Measurements from ENCODE around the gene ESYT3.

ESYT3 gene

DNA sequence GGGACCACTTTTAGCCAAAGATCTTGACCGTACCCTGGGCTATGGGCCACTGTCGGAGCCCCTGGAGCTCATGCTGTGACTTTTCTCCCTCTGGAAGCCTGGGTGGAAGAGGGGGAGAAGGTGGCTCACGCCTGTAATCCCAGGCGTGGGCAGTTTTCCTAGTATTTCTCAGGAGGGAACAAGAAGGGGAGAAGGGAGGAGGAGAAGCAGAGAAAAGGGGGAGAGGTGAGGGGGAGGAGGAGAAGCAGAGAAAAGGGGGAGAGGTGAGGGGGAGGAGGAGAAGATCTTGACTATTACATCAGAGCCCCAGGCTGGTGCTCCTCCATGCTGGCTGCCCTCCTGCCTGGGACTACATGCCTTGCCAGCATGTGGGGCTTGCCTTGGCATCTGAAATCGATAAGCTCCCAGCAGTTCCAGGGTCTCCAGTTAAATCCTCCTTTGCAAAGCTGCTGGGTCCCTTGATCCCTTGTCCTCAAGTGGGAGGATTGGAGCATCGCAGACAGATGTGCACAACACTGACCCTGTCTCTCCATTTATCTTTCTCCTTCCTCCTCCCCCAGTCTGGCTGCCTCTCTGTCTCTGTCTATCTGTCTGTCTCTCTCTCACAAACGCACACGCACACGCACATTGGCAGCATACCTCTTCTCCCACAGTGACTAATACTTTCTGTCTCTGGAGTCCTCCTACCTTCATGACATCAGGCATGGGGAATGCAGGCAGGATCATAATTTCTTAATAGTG lies 44.4 kb upstream of the ESYT3 start:
- Histone ChIP-seq H2AFZ (ENCODE audit: low read depth, low read length) (no peak overlapping the region), H3K27me3 (ENCODE audit: low read depth, low read length) (peaks cover 46% of the 10 kb centered on the region), H3K4me2 (ENCODE audit: low read length) (no peak overlapping the region), H3K36me3 (replicated peaks; ENCODE audit: low read depth, low read length) (no peaks in the 10 kb centered on the region), H3K4me1 (ENCODE audit: low read length) (no peaks in the 10 kb centered on the region), H3K9me3 (ENCODE audit: insufficient read depth, low read length) (no peaks in the 10 kb centered on the region), H4K20me1 (ENCODE audit: insufficient read depth, low read length) (no peaks in the 10 kb centered on the region), H3K27ac (ENCODE audit: low read length) (no peak overlapping the region), H3K4me3 (ENCODE audit: low read length) (no peak overlapping the region), H3K9ac (ENCODE audit: low read length) (no peak overlapping the region), H3K79me2 (ENCODE audit: low read length) (no peaks in the 10 kb centered on the region)
- TF ChIP-seq, protein P1, sequence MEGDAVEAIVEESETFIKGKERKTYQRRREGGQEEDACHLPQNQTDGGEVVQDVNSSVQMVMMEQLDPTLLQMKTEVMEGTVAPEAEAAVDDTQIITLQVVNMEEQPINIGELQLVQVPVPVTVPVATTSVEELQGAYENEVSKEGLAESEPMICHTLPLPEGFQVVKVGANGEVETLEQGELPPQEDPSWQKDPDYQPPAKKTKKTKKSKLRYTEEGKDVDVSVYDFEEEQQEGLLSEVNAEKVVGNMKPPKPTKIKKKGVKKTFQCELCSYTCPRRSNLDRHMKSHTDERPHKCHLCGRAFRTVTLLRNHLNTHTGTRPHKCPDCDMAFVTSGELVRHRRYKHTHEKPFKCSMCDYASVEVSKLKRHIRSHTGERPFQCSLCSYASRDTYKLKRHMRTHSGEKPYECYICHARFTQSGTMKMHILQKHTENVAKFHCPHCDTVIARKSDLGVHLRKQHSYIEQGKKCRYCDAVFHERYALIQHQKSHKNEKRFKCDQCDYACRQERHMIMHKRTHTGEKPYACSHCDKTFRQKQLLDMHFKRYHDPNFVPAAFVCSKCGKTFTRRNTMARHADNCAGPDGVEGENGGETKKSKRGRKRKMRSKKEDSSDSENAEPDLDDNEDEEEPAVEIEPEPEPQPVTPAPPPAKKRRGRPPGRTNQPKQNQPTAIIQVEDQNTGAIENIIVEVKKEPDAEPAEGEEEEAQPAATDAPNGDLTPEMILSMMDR (IDR thresholded peaks at IDR 0.05; ENCODE audit: low read depth, low read length), result no peak
- no peak for TF ChIP-seq EZH2phosphoT487 (IDR thresholded peaks at IDR 0.05; ENCODE audit: low read depth)

DNA sequence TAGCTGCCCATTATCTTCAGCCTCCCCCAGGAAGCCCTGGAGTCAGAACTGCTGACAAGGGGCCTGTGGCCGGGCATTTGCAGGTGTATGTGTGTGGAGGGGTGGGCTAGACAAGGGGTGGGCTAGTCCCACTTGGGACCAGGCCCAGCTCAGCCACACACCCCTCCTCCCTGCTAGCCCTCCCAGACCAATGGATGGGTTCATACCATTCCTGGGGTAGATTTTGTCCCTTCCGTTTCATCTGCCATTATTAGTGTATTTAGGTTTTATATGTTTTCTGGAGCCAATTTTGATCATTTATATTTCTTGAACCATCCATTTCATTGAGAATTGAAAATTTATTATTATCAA lies 43.9 kb upstream of the ESYT3 start:
- no peaks in the 10 kb centered on the region for H3K36me3 ChIP-seq (replicated peaks; ENCODE audit: low read depth, low read length)
- H3K9me3 ChIP-seq (ENCODE audit: insufficient read depth, low read length), result no peaks in the 10 kb centered on the region
- no peak overlapping the region for H3K9ac ChIP-seq (ENCODE audit: low read length)
- H2AFZ ChIP-seq (ENCODE audit: low read depth, low read length), result no peak overlapping the region
- no peak overlapping the region for H3K27ac ChIP-seq (ENCODE audit: low read length)
- H3K4me3 ChIP-seq (ENCODE audit: low read length), result no peak overlapping the region
- no peak overlapping the region for H3K4me2 ChIP-seq (ENCODE audit: low read length)
- TF ChIP-seq, protein P1 (IDR thresholded peaks at IDR 0.05; ENCODE audit: low read depth, low read length), result no peak
- TF ChIP-seq EZH2phosphoT487 (IDR thresholded peaks at IDR 0.05; ENCODE audit: low read depth), result no peak
- no peaks in the 10 kb centered on the region for H4K20me1 ChIP-seq (ENCODE audit: insufficient read depth, low read length)
- no peaks in the 10 kb centered on the region for H3K4me1 ChIP-seq (ENCODE audit: low read length)
- no peaks in the 10 kb centered on the region for H3K79me2 ChIP-seq (ENCODE audit: low read length)
- peaks cover 46% of the 10 kb centered on the region for H3K27me3 ChIP-seq (ENCODE audit: low read depth, low read length)

DNA sequence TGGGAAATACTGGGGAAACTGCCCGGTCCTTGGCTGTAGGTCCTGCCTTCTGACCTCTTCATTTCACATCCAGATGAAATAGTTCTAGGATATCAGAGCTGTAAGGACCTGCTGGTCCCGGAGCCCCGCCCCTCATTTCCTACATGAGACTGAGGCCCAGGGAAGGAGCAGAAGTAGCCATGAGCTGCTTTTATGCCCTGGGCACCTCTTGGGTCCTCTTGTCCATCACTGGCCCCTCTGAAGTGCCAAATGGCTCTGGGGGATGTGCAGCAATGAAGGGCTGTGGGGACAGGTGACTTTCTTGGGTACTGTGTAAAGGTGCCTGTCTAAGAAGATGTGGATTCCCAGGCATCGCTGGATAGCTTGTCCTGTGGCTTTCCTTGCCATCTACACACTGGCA lies 40.3 kb upstream of the ESYT3 start:
- no peaks in the 10 kb centered on the region for H3K36me3 ChIP-seq (replicated peaks; ENCODE audit: low read depth, low read length)
- no peaks in the 10 kb centered on the region for H3K9me3 ChIP-seq (ENCODE audit: insufficient read depth, low read length)
- no peak overlapping the region for H3K4me3 ChIP-seq (ENCODE audit: low read length)
- H4K20me1 ChIP-seq (ENCODE audit: insufficient read depth, low read length), result no peaks in the 10 kb centered on the region
- no peak overlapping the region for H3K27ac ChIP-seq (ENCODE audit: low read length)
- no peak for TF ChIP-seq EZH2phosphoT487 (IDR thresholded peaks at IDR 0.05; ENCODE audit: low read depth)
- TF ChIP-seq, protein P1 (IDR thresholded peaks at IDR 0.05; ENCODE audit: low read depth, low read length), result no peak
- no peaks in the 10 kb centered on the region for H3K79me2 ChIP-seq (ENCODE audit: low read length)
- no peak overlapping the region for H2AFZ ChIP-seq (ENCODE audit: low read depth, low read length)
- no peak overlapping the region for H3K4me2 ChIP-seq (ENCODE audit: low read length)
- H3K4me1 ChIP-seq (ENCODE audit: low read length), result no peaks in the 10 kb centered on the region
- peaks cover 35% of the 10 kb centered on the region for H3K27me3 ChIP-seq (ENCODE audit: low read depth, low read length)
- H3K9ac ChIP-seq (ENCODE audit: low read length), result no peak overlapping the region

DNA sequence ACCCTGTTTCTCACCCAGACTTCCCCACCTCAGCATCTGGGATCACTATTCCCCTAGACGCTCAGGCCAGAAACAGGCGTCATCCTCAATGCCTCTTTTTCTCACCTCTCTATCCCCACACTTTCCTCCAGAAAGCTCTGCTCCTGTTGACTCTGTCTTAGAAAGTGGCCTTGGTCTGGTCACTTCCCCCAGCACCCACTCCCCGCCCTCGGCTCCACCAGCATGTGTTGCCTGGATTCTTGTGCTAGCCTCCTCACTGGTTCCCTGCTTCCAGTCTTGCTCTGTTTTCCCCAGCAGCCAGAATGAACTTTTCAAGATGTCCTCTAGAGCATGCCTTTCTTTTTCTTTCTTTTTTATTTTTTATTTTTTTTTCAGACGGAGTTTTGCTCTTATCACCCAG lies 39.7 kb upstream of the ESYT3 start:
- TF ChIP-seq, protein P1 (IDR thresholded peaks at IDR 0.05; ENCODE audit: low read depth, low read length), result no peak
- TF ChIP-seq EZH2phosphoT487 (IDR thresholded peaks at IDR 0.05; ENCODE audit: low read depth), result no peak
- Histone ChIP-seq H3K4me2 (ENCODE audit: low read length) (no peak overlapping the region), H3K79me2 (ENCODE audit: low read length) (no peaks in the 10 kb centered on the region), H3K4me1 (ENCODE audit: low read length) (no peaks in the 10 kb centered on the region), H3K27me3 (ENCODE audit: low read depth, low read length) (peaks cover 39% of the 10 kb centered on the region), H3K9ac (ENCODE audit: low read length) (no peak overlapping the region), H2AFZ (ENCODE audit: low read depth, low read length) (no peak overlapping the region), H3K27ac (ENCODE audit: low read length) (no peak overlapping the region), H3K4me3 (ENCODE audit: low read length) (no peak overlapping the region), H3K9me3 (ENCODE audit: insufficient read depth, low read length) (no peaks in the 10 kb centered on the region), H4K20me1 (ENCODE audit: insufficient read depth, low read length) (no peaks in the 10 kb centered on the region), H3K36me3 (replicated peaks; ENCODE audit: low read depth, low read length) (no peaks in the 10 kb centered on the region)

All from OCI-LY3 (cell line).